Prostate gland (tissue), 2 donors: ENCODE data around the gene MYO18B.

Source experiments
- POLR2A ChIP-seq: fragments of 450-650 bp; IDR thresholded peaks from one replicate; pipeline ENCODE4 v1.6.1; 2016; ENCODE audit warnings: antibody characterized with exemption, mild to moderate bottlenecking
- POLR2AphosphoS5 ChIP-seq: sonication (generic); formaldehyde crosslinking; IDR thresholded peaks from one replicate; pipeline ENCODE4 v1.6.1; 2017; ENCODE audit warnings: antibody characterized with exemption
- TF ChIP-seq, protein P1 (sequence below), 4 experiments: fragments of 200-600 bp in 2 of 4; fragments of 450-650 bp in 2 of 4; sonication (generic) in 2 of 4; IDR thresholded peaks; 1 replicate in 3 of 4; 2 replicates in 1 of 4; pipeline ENCODE4 v1.5.1; 2016 to 2019; ENCODE audit warnings: antibody characterized with exemption in 4 of 4, mild to moderate bottlenecking in 2 of 4, moderate library complexity in 2 of 4

DNA sequence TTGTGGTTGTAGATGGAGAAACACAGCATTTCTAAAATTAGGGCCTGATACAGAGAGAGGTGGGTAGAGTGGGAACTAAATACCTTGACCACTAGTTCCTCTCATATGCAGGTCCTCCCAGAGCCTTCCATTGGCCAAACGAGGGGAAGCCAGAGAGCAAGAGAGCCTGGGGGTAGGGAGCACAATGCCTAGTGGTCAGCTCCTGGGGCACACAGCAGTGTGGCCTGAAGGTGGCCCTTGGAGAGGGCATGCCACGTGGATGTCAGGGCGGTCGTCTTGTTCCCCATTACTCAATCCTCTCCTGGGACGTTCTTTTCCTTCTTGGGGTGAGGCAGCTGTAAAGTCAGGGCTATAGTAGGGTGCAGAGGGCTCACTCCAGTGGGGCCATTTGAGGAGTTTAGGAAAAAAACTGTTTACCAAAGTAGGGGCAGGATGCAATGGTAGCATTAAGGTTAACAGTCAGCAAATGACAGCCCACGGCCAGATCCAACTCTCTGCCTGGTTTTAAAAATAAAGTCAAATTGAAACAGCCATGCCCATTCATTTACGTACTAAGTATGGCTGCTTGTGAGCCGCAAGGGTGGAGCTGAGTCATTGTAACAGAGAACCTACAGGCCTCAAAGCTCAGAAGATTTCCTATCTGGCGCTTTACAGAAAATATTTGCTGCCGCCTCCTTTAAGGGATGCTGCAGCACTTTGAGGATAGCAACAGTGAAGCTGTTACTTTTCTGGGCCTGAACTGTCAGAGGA lies 7.6 kb downstream of the MYO18B start:
- TF ChIP-seq, protein P1, sequence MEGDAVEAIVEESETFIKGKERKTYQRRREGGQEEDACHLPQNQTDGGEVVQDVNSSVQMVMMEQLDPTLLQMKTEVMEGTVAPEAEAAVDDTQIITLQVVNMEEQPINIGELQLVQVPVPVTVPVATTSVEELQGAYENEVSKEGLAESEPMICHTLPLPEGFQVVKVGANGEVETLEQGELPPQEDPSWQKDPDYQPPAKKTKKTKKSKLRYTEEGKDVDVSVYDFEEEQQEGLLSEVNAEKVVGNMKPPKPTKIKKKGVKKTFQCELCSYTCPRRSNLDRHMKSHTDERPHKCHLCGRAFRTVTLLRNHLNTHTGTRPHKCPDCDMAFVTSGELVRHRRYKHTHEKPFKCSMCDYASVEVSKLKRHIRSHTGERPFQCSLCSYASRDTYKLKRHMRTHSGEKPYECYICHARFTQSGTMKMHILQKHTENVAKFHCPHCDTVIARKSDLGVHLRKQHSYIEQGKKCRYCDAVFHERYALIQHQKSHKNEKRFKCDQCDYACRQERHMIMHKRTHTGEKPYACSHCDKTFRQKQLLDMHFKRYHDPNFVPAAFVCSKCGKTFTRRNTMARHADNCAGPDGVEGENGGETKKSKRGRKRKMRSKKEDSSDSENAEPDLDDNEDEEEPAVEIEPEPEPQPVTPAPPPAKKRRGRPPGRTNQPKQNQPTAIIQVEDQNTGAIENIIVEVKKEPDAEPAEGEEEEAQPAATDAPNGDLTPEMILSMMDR (IDR thresholded peaks at IDR 0.05): no peak
- TF ChIP-seq POLR2A: no peak
- no peak for TF ChIP-seq POLR2AphosphoS5
